Transverse colon (tissue), 4 donors: ENCODE data around the gene TMTC4.

Source experiments
- CTCF ChIP-seq, 5 experiments: fragments of 200-600 bp in 3 of 5; fragments of 450-650 bp in 2 of 5; sonication (generic) in 3 of 5; IDR thresholded peaks; 1 replicate in 2 of 5; 2 replicates in 3 of 5; pipeline ENCODE4 v1.5.1; 2016 to 2017; ENCODE audit warnings: antibody characterized with exemption in 5 of 5, inconsistent platforms in 3 of 5, mild to moderate bottlenecking in 2 of 5, moderate library complexity in 1 of 5
- POLR2A ChIP-seq: fragments of 450-650 bp; IDR thresholded peaks from one replicate; pipeline ENCODE4 v1.6.1; 2016; ENCODE audit warnings: antibody characterized with exemption, mild to moderate bottlenecking, moderate library complexity
- POLR2AphosphoS5 ChIP-seq, 3 donors: sonication (generic); formaldehyde crosslinking; IDR thresholded peaks; one replicate each; pipeline ENCODE4 v1.6.1; 2016; ENCODE audit warnings: antibody characterized with exemption in 3 of 3

- no peak for TF ChIP-seq POLR2A
- TF ChIP-seq CTCF (IDR thresholded peaks at IDR 0.05): no peak
- TF ChIP-seq POLR2AphosphoS5 (IDR thresholded peaks at IDR 0.05): no peak
These were observed 49.1 kb downstream of the TMTC4 start for GRCh38 chr13:100625447-100625846.
